GM12878 (cell line): ENCODE results near the gene ADM.

Experiments
- EGR1 ChIP-seq, 2 experiments: IDR thresholded peaks; 1 replicate in 1 of 2; 2 replicates in 1 of 2; pipeline ENCODE4 v1.6.1; 2011 to 2012; ENCODE audit warnings: low read depth in 2 of 2, low read length in 2 of 2, borderline replicate concordance in 1 of 2, mild to moderate bottlenecking in 1 of 2, moderate library complexity in 1 of 2
- EZH2 ChIP-seq: IDR thresholded peaks from 2 replicates; pipeline ENCODE4 v1.6.1; 2012; ENCODE audit warnings: low read depth, mild to moderate bottlenecking, control low read depth, inconsistent platforms, low read length, borderline replicate concordance; ENCODE audit not compliant: control insufficient read depth
- MXI1 ChIP-seq: fragments of 150-350 bp; IDR thresholded peaks from 2 replicates; pipeline ENCODE4 v1.6.1; 2011; ENCODE audit warnings: low read depth, mild to moderate bottlenecking, inconsistent platforms, low read length, improper control_type of control experiment
- POLR2AphosphoS5 ChIP-seq: IDR thresholded peaks from 2 replicates; pipeline ENCODE4 v1.6.1; 2011; ENCODE audit warnings: mild to moderate bottlenecking, low read length, inconsistent platforms
- RAD21 ChIP-seq: IDR thresholded peaks from 2 replicates; pipeline ENCODE4 v1.6.1; 2011; ENCODE audit warnings: mild to moderate bottlenecking, low read depth, low read length, moderate library complexity; ENCODE audit not compliant: insufficient read depth
- SMAD1 ChIP-seq: fragments of 450-650 bp; IDR thresholded peaks from 2 replicates; pipeline ENCODE4 v1.6.1; 2018; ENCODE audit warnings: mild to moderate bottlenecking, low read depth; ENCODE audit not compliant: partially characterized antibody
- SPI1 ChIP-seq: IDR thresholded peaks from 2 replicates; pipeline ENCODE4 v1.6.1; 2011; ENCODE audit warnings: low read depth, mild to moderate bottlenecking, low read length, moderate library complexity, borderline replicate concordance; ENCODE audit not compliant: insufficient read depth
- SREBF1 ChIP-seq: IDR thresholded peaks from 2 replicates; pipeline ENCODE4 v1.6.1; 2012; ENCODE audit warnings: mild to moderate bottlenecking, low read length
- TCF3 ChIP-seq: IDR thresholded peaks from 2 replicates; pipeline ENCODE4 v1.6.1; 2012; ENCODE audit warnings: low read depth, mild to moderate bottlenecking, low read length, borderline replicate concordance; ENCODE audit not compliant: insufficient read depth
- YY1 ChIP-seq: IDR thresholded peaks from 2 replicates; pipeline ENCODE4 v1.6.1; 2011; ENCODE audit warnings: low read depth, mild to moderate bottlenecking, low read length

DNA sequence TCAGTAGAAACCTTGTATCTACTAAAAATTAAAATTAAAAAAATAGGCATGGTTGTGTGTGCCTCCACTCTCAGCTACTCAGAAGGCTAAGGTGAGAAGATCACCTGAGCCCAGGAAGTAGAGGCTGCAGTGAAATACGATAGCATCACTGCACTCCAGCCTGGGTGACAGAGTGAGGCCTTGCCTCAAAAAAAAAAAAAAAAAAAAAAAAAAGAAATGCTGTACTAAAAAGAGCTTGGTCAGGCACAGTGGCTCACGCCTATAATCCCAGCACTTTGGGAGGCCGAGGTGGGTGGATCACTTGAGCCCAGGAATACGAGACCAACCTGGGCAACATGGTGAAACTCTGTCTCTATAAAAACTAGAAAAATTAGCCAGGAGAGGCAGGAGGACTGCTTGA is 47.4 kb upstream of the ADM start:
- TF ChIP-seq RAD21 (no peak), SMAD1 (no peak), EGR1 (IDR thresholded peaks at IDR 0.05; ENCODE audit: borderline replicate concordance in 1 of 2, low read depth in 2 of 2, low read length in 2 of 2) (no peak), YY1 (no peak), TCF3 (no peak), POLR2AphosphoS5 (no peak), SREBF1 (no peak), MXI1 (no peak), EZH2 (no peak), SPI1 (no peak)
